HAP-1 (cell line): ENCODE data around the gene DLGAP1.
A peak's percentile ranks its signal among the peaks of the same experiment; 100 is the strongest.

ENCODE experiments used
- DNase-seq, 2 experiments: peaks; one replicate each; pipeline ENCODE4 v3.0.0-alpha.2; 2016 to 2020; ENCODE audit warnings: low spot score in 2 of 2
- H3K27me3 ChIP-seq: fragments of 250-450 bp; sonication (Bioruptor Pico); 2 replicates; pipeline ENCODE4 v1.5.1; 2020; ENCODE audit warnings: low read depth, mild to moderate bottlenecking, moderate library complexity
- H3K36me3 ChIP-seq: fragments of 250-450 bp; sonication (Bioruptor Pico); replicated peaks from 2 replicates; pipeline ENCODE4 v1.5.1; 2020; ENCODE audit warnings: mild to moderate bottlenecking
- H3K4me1 ChIP-seq: fragments of 250-450 bp; sonication (Bioruptor Pico); 2 replicates; pipeline ENCODE4 v1.5.1; 2020; ENCODE audit warnings: mild to moderate bottlenecking
- H3K4me3 ChIP-seq: fragments of 250-450 bp; sonication (Bioruptor Pico); 2 replicates; pipeline ENCODE4 v1.5.1; 2020; ENCODE audit warnings: mild to moderate bottlenecking, moderate library complexity
- H3K9me3 ChIP-seq: fragments of 250-450 bp; sonication (Bioruptor Pico); 2 replicates; pipeline ENCODE4 v1.5.1; 2020; ENCODE audit warnings: mild to moderate bottlenecking, moderate library complexity
- in situ Hi-C: fragments of 300-500 bp; cut with MboI; formaldehyde crosslinking; loops from 3 replicates; pipeline ENCODE4 v1.14.3; 2020; ENCODE audit warnings: low sequenced_read_pairs, inconsistent platforms, mixed read lengths

DLGAP1 gene

DNA sequence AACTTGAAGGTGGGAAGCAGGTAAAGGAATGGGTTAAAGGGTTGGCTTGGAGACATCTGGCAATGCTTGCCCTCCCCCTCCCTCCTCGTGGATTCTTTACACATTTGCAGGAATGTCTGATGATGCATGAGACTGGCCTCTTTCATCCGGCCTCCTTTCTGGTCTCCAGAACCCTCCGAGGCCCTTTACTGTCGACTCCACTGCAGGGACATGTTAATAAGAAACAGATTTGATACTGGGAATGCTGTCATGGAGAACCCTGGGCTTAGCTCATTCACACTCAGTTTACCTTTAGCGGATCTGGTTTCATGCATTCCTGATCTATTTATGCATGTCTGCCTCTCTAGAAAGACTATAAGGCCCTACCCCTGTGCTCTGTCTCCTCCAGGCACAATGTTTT is 766.4 kb downstream of the DLGAP1 start:
- DNase-seq = no peak
- in situ Hi-C loops = no loop called here
- no peaks in the 10 kb centered on the region for H3K9me3 ChIP-seq
- peaks cover 3% of the 10 kb centered on the region for H3K4me1 ChIP-seq
- no peaks in the 10 kb centered on the region for H3K36me3 ChIP-seq
- H3K27me3 ChIP-seq = no peaks in the 10 kb centered on the region
- no peak overlapping the region for H3K4me3 ChIP-seq

DNA sequence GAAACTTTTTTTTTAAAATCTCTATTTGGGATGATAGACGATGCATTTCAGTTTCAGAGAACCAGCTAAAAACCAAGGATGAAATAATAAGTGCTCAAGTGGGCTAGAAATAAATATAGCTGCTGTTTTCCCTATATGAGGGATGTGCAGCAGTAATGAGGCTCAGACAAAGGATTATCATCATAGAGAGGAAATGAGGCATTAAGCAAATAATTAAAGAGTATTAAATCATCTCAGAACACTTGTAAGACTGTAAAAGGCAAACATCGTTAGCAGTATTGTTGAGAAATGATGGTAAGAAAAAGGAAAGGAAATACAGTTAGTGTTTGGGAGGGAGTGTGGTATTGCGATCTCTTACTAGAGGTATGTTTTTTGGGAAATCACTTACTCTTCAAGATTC is 771.6 kb downstream of the DLGAP1 start:
- peaks cover 6% of the 10 kb centered on the region for H3K4me1 ChIP-seq

DNA sequence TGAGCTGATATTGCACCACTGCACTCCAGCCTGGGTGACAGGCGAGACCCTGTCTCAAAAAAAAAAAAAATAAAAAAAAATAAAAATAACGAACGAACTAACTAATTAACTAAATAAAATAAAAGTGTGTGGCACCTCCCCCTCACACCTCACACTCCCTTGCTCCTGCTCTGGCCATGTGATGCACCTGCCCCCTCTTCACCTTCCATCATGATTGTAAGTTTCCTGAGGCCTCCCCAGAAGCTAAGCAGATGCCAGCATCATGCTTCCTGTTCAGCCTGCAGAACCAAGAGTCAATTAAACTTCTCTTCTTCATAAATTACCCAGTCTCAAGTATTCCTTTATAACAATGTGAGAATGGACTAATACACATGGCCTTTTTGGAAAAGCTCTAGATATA is 773.0 kb downstream of the DLGAP1 start:
- DNase-seq = no peak
- Histone ChIP-seq H3K4me1 (peaks cover 6% of the 10 kb centered on the region), H3K36me3 (no peaks in the 10 kb centered on the region), H3K4me3 (no peak overlapping the region), H3K27me3 (no peaks in the 10 kb centered on the region), H3K9me3 (no peaks in the 10 kb centered on the region)
- in situ Hi-C loops = no loop called here

More for the DNA sequence above, 771.6 kb downstream of the DLGAP1 start:
- in situ Hi-C loops = no loop called here
- Histone ChIP-seq H3K27me3 (no peaks in the 10 kb centered on the region), H3K9me3 (no peaks in the 10 kb centered on the region), H3K4me3 (no peak overlapping the region), H3K36me3 (no peaks in the 10 kb centered on the region)
- no peak for DNase-seq

DNA sequence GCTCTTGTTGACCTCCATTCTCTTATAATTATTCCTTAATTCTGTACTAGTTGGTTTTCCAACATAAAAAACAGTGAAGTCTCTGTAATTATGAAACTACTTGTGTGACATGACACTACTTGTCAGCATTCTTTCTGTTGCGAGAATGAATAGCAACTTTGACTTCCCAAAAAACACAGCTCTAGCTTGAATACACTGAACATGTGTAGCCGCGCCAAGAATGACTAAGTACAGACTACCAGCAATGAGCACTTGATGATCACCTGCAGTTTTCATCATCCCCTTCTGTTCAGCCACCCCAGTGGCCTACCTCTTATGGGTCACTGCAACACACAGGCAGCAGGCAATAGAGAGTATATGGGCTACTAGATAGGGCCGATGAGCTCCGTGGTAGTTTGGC is 775.9 kb downstream of the DLGAP1 start:
- H3K4me1 ChIP-seq = peaks cover 6% of the 10 kb centered on the region
- H3K4me3 ChIP-seq = no peak overlapping the region
- H3K9me3 ChIP-seq = no peaks in the 10 kb centered on the region
- H3K27me3 ChIP-seq = no peaks in the 10 kb centered on the region
- no peak for DNase-seq
- no peaks in the 10 kb centered on the region for H3K36me3 ChIP-seq
- in situ Hi-C loops = no loop called here

DNA sequence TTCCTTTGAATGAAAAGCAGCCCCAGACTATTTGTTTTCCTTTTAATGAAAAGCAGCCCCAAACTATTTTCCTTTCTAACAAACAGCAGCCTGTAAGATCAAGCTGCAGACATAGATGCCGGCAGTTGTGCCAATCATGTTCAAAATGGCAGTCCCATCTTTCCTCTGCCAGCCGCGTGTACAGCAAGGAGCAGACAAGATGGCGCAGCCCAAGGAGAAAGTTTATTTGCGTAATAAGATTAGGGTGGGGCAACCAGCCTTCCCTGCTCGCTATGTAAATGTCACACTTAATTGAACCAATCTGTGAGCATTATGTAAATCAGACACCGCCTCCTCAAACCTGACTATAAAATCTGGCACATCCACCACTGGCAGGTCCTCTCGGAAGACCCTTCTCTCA is 779.1 kb downstream of the DLGAP1 start:
- no peaks in the 10 kb centered on the region for H3K36me3 ChIP-seq
- no peaks in the 10 kb centered on the region for H3K27me3 ChIP-seq
- H3K4me1 ChIP-seq = no peaks in the 10 kb centered on the region
- no peaks in the 10 kb centered on the region for H3K9me3 ChIP-seq
- in situ Hi-C loops = no loop called here
- H3K4me3 ChIP-seq = no peak overlapping the region
- DNase-seq = no peak

DNA sequence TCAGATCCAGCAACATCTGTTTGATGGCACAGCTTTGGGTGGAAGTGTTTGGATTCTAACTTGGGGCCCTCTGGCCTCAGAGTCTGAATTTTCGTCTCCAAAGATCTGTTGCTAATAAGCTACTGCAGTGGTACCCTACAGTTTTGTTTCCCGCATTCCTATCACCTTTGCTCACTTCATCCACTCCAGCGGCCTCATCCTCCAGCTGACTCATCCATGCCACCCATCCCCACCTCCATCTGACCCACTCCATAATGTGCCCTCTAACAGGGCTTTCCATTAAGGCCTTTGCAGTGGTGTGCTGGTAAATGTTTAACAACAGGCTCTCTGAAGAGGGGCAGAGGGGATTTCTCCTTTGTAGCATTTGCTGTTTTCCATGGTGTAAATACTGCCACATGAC is 779.7 kb downstream of the DLGAP1 start:
- H3K9me3 ChIP-seq = no peaks in the 10 kb centered on the region
- no peak overlapping the region for H3K4me3 ChIP-seq
- H3K4me1 ChIP-seq = no peaks in the 10 kb centered on the region
- DNase-seq = no peak
- H3K27me3 ChIP-seq = no peaks in the 10 kb centered on the region
- in situ Hi-C loops = no loop called here
- no peaks in the 10 kb centered on the region for H3K36me3 ChIP-seq

DNA sequence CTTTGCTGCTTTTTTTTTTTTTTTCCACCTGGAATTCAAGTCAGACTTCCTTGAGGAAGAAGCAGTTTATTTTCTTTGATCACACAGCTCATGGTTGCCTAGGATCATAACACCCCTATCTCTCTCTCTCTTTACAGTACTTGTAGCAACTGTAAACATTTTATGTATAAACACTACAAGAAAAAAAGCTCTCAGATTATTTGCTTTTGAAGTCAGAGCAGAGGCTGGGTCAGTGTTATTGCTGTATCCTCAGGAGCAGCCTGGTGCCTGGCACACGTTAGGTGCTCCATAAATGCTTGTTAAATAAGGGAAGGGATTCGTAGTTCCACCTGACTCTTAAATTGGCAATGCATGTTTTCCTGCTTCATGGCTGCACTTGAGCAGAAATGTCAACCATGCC is 783.9 kb downstream of the DLGAP1 start:
- Histone ChIP-seq H3K9me3 (no peaks in the 10 kb centered on the region), H3K4me1 (peaks cover under 1% of the 10 kb centered on the region; the same call in 1 of the 2 replicates), H3K4me3 (no peak overlapping the region), H3K27me3 (no peaks in the 10 kb centered on the region), H3K36me3 (no peaks in the 10 kb centered on the region)
- no peak for DNase-seq
- in situ Hi-C loops = no loop called here

DNA sequence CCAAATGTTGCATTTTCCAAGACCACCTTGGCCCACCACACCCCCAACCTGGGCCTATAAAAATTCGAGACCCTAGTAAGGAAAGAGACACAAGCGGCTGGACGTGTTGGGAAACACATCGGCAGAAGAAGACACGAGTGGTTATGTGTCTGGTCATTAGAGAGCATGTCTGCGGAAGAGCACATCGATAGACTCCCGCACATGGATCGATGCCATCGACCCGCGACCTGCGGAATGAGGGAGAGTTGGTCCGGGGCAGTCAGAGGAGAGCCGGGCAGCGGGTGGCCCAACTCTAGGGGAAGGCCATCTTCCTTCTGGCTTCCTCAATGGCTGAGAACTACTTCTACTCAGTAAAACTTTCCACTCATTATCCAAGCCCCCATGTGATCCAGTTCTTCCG is 785.7 kb downstream of the DLGAP1 start:
- in situ Hi-C loops = loop anchor here (5.0 to 10.0 kb wide), 2 partner anchors 225 to 387 kb away; no protein-coding TSS in a partner anchor
- Histone ChIP-seq H3K27me3 (no peaks in the 10 kb centered on the region), H3K4me3 (no peak overlapping the region), H3K36me3 (no peaks in the 10 kb centered on the region), H3K4me1 (peaks cover 10% of the 10 kb centered on the region), H3K9me3 (no peaks in the 10 kb centered on the region)
- DNase-seq = no peak

DNA sequence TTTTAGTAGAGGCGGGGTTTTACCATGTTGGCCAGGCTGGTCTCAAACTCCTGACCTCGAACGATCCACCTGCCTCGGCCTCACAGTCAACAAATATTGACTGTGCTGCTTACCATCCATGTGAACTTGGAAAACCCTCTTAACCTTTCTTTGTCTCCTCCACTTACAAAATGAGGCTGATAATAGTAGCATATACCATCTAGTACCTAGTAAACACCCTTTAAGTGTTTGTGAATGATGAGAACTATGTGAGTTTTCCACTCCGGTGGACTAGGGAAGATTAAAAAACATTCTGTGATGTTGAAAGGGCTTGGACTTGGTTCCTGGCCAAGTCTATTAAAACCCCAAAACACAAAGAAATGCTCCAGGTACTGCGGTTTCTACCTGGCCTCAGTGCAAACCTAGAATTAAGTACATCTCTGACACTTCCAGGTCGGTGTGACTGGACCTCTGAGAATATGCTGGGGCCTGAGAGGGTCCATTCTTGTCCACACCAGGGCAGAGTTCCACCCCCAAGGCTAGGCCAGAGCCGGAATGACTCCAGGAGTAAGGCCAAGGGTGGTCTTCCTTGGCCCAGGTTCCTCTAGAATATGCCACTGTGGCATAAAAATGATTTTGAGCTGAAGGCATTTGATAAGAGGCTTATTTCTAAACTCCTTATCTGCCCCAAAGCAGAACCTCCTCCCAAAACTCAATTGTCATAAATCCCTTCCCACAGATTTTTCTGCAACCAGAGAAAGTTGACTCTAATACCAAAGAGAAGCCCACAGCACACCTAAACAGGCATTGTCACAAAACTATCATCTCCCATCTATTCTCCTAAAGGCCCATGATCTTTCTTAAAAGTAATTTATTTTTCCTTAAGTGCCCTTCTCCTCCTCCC is 787.6 kb downstream of the DLGAP1 start:
- Histone ChIP-seq H3K9me3 (no peaks in the 10 kb centered on the region), H3K4me3 (no peak overlapping the region), H3K36me3 (no peaks in the 10 kb centered on the region), H3K4me1 (peaks cover 10% of the 10 kb centered on the region), H3K27me3 (no peaks in the 10 kb centered on the region)
- DNase-seq = no peak
- in situ Hi-C loops = loop anchor here (5.0 to 10.0 kb wide), 2 partner anchors 223 to 385 kb away; no protein-coding TSS in a partner anchor

DNA sequence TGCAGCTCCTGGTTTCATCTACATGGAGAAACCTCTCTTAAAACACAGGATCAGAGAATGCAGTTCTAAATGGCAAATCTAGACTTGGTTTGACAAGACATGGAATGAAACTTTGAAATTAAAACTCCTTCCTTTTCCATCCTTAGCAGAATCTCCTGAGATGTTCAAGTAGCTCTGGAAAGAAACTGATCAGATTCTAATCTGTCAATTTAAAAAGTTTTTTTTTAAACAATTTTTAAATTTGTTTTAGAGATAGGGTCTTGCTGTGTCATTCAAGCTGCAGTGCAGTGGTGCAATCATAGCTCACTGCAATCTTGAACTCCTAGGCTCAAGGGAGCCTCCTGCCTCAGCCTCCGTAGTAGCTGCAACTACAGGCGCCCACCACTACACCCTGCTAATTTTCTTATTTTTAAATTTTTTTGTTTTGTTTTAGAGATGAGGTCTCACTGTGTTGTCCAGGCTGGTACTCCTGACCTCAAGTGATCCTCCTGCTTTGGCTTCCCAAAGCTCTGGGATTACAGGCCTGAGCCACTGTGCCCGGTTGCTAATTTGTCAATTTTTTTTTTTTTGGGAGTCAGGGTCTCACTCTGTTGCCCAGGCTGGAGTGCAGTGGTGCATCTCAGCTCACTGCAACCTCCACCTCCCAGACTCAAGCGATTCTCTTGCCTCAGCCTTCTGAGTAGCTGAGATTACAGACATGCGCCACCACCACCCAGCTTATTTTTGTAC is 788.4 kb downstream of the DLGAP1 start:
- Histone ChIP-seq H3K27me3 (no peaks in the 10 kb centered on the region), H3K36me3 (no peaks in the 10 kb centered on the region), H3K4me3 (no peak overlapping the region), H3K9me3 (0 out of 2 replicates have a peak, but pooled peaks cover 2% of the 10 kb centered on the region), H3K4me1 (peaks cover 10% of the 10 kb centered on the region)
- in situ Hi-C loops = loop anchor here (5.0 to 10.0 kb wide), 2 partner anchors 222 to 384 kb away; no protein-coding TSS in a partner anchor
- no peak for DNase-seq

DNA sequence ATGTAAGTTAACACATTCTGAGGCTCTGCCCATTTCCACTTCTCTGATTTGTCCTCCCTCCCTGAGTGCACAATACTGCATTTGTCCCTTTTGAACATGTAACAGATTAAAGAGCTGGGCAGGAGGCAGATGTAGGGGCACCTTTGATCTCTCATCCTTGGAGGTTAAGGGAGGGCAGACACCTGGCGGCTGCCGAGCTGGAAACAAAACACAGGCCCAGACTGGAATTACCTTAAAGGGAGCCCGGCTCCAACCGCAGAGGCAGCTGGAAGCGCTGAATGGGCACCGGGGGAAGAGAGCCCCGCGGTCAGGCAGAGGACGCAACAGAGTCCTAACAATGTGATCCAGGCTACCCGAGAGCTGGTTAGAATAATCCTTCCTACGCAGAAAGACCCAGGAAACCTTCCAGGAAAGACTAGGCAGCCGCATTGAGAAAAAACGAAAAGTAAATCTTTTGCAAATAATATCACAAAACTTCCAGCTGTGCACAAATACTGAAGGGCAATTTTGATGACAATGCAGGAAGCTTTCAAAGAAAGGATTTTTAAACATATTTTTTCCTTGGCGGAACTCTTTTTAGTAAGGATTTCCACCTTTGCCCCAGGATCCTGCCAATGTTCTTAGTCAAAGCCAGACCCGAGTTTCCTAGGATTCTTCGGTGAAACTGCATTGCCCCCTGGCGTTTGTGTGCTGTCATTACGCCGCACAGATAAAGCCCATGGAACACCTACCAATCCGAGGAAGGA is 789.2 kb downstream of the DLGAP1 start:
- Histone ChIP-seq H3K4me3 (no peak overlapping the region), H3K36me3 (no peaks in the 10 kb centered on the region), H3K27me3 (no peaks in the 10 kb centered on the region), H3K4me1 (peaks cover 10% of the 10 kb centered on the region), H3K9me3 (0 out of 2 replicates have a peak, but pooled peaks cover 2% of the 10 kb centered on the region)
- in situ Hi-C loops = loop anchor here (5.0 to 10.0 kb wide), 2 partner anchors 221 to 384 kb away; no protein-coding TSS in a partner anchor
- peak; percentile 81 to 86 for DNase-seq

DNA sequence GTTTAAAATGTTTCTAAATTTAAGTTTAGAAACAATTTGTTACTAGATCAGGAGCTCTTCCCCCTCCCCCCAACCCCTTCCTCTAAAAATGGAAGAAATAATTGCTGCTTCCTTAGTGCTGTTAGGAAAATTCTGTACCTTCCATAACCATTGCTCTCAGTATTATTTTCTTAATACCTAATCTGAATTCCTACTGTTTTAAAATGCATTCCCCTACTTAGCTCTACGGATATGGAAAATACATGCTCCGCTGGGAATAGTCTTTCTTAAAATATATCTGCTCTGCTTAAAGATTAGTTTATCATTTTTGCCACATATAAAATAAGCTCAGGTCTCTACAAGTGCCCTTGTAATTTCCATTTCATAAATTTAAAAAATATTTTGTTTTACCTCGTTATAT is 789.9 kb downstream of the DLGAP1 start:
- Histone ChIP-seq H3K4me3 (no peak overlapping the region), H3K4me1 (peaks cover 10% of the 10 kb centered on the region), H3K9me3 (0 out of 2 replicates have a peak, but pooled peaks cover 2% of the 10 kb centered on the region), H3K27me3 (no peaks in the 10 kb centered on the region), H3K36me3 (no peaks in the 10 kb centered on the region)
- in situ Hi-C loops = loop anchor here (5.0 to 10.0 kb wide), 2 partner anchors 220 to 383 kb away; no protein-coding TSS in a partner anchor
- DNase-seq = no peak

DNA sequence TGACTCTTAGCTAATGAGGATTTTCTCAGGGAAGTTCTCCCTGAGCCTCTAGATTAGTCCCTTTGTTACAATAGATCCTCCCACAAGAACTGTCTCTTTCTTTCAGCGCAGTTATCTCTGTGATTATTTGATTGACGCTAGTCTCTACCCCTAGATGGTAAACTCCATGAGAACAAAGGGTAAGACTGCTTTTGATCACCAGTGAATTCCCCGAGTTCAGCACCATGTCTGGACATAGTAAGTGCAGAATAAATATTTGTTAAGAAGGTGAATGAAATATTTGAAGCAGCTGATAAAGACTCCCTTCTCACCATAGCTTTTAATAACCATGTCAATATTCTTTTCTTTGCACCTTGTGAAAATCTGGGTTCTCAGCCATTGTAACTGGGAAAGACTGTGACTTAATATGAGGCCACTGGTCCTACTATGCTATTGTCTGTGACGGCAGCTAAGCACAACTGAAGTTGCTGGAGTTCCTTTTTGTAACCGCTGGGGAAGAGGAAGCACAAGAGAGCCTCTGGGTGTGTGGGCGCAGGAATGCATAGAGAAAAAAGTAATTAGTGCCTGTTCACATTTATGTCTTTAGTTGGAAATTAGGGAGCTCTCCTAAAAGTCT is 790.4 kb downstream of the DLGAP1 start:
- Histone ChIP-seq H3K27me3 (no peaks in the 10 kb centered on the region), H3K36me3 (no peaks in the 10 kb centered on the region), H3K4me3 (no peak overlapping the region), H3K9me3 (0 out of 2 replicates have a peak, but pooled peaks cover 2% of the 10 kb centered on the region), H3K4me1 (peaks cover 10% of the 10 kb centered on the region)
- in situ Hi-C loops = loop anchor here (5.0 to 10.0 kb wide), 2 partner anchors 220 to 382 kb away; no protein-coding TSS in a partner anchor
- DNase-seq = no peak
